HCT116 (cell line): ENCODE measurements around the gene HIBADH. TPM values are rescaled to one million over a fixed set of nuclear protein-coding genes. Genes with fewer than 3 reads are reported as not detected.
A peak's percentile ranks its signal among the peaks of the same experiment; 100 is the strongest.

Source experiments
- ATAC-seq: fragments of 200-7000 bp; cut with Tn5 transposase; 2 replicates; pipeline ENCODE4 v1.9.1; 2020; ENCODE audit warnings: mild to moderate bottlenecking, moderate library complexity
- BruUV-seq: library from RNA; stranded (reverse); fragments of 400-500 nt; replicated peaks from 2 replicates; lab custom pipeline; 2021; lab: Mats Ljungman, UMichigan
- CTCF ChIA-PET: fragments of 300-600 bp; sonication (Branson Sonifier 250); formaldehyde crosslinking; loops from one replicate; lab custom pipeline; 2021; ENCODE audit warnings: antibody characterized with exemption; lab: Charles Lee
- POLR2A ChIA-PET: fragments of 300-600, 350-600 bp; sonication (Branson Sonifier 250); formaldehyde crosslinking; loops from one replicate; lab custom pipeline; 2021; ENCODE audit warnings: antibody characterized with exemption; lab: Charles Lee
- RAD21 ChIA-PET, 2 experiments: fragments of 300-600 bp; sonication (Branson Sonifier 250); formaldehyde crosslinking; loops; one replicate each; lab custom pipeline; 2023; ENCODE audit warnings: low total read pairs in 2 of 2; ENCODE audit not compliant: uncharacterized antibody in 2 of 2, unreplicated experiment in 2 of 2, low non-redundant PET in 1 of 2; lab: Charles Lee
- DNase-seq: peaks from one replicate; pipeline ENCODE4 v3.0.0-alpha.2; 2010; ENCODE audit warnings: low read depth, low spot score
- H2AFZ ChIP-seq: fragments of 200-600 bp; shearing (Covaris generic), sonication (generic); 2 replicates; pipeline ENCODE4 v1.6.1; 2017; ENCODE audit warnings: low read depth, mixed run types, mixed read lengths, antibody characterized with exemption, low read length; ENCODE audit not compliant: poor library complexity, severe bottlenecking
- H3K27ac ChIP-seq: 2 replicates; pipeline ENCODE4 v1.5.1; 2012; ENCODE audit warnings: low read depth, low read length
- H3K27me3 ChIP-seq: fragments of 200-600 bp; sonication (generic); 2 replicates; pipeline ENCODE4 v1.6.1; 2016; ENCODE audit warnings: mixed run types, low read length, mixed read lengths; ENCODE audit not compliant: insufficient read depth
- H3K36me3 ChIP-seq, 2 experiments: fragments of 200-500 bp in 1 of 2; fragments of 200-600 bp in 1 of 2; sonication (Bioruptor generic) in 1 of 2; sonication (generic) in 1 of 2; 2 replicates each; pipeline versions ENCODE4 v1.5.1 to v1.6.1; 2014 to 2016; ENCODE audit warnings: low read length in 2 of 2, inconsistent platforms in 1 of 2, mixed read lengths in 1 of 2, mixed run types in 1 of 2; ENCODE audit not compliant: insufficient read depth in 2 of 2, control insufficient read depth in 1 of 2
- H3K4me1 ChIP-seq, 2 experiments: fragments of 200-600 bp in 1 of 2; sonication (generic) in 1 of 2; 2 replicates each; pipeline versions ENCODE4 v1.5.1 to v1.6.1; 2012 to 2017; ENCODE audit warnings: low read length in 2 of 2, inconsistent platforms in 1 of 2, mild to moderate bottlenecking in 1 of 2, mixed read lengths in 1 of 2, mixed run types in 1 of 2, moderate library complexity in 1 of 2; ENCODE audit not compliant: insufficient read depth in 2 of 2, control insufficient read depth in 1 of 2
- H3K4me2 ChIP-seq: fragments of 200-600 bp; sonication (generic); 2 replicates; pipeline ENCODE4 v1.6.1; 2017; ENCODE audit warnings: mixed run types, low read length, mixed read lengths
- H3K4me3 ChIP-seq, 2 experiments: fragments of 200-600 bp in 1 of 2; sonication (generic) in 1 of 2; replicated peaks in 1 of 2; 2 replicates each; pipeline ENCODE4 v1.5.1; 2011 to 2016; ENCODE audit warnings: low read length in 2 of 2, control low read depth in 1 of 2, low read depth in 1 of 2, mild to moderate bottlenecking in 1 of 2, mixed read lengths in 1 of 2, mixed run types in 1 of 2
- H3K79me2 ChIP-seq: fragments of 200-600 bp; sonication (generic); 2 replicates; pipeline ENCODE4 v1.6.1; 2017; ENCODE audit warnings: mild to moderate bottlenecking, mixed run types, low read length, moderate library complexity, mixed read lengths; ENCODE audit not compliant: insufficient read depth
- H3K9ac ChIP-seq: fragments of 200-600 bp; sonication (generic); 2 replicates; pipeline ENCODE4 v1.6.1; 2016; ENCODE audit warnings: low read length, mixed read lengths
- H3K9me2 ChIP-seq: fragments of 200-600 bp; sonication (generic), shearing (Covaris generic); 2 replicates; pipeline ENCODE4 v1.6.1; 2017; ENCODE audit warnings: mixed run types, mild to moderate bottlenecking, moderate library complexity; ENCODE audit not compliant: insufficient read depth
- H3K9me3 ChIP-seq, 2 experiments: fragments of 200-500 bp in 1 of 2; fragments of 200-600 bp in 1 of 2; sonication (Bioruptor generic) in 1 of 2; sonication (generic) in 1 of 2; 2 replicates each; pipeline ENCODE4 v1.6.1; 2014 to 2017; ENCODE audit warnings: low read length in 2 of 2, mixed read lengths in 2 of 2, inconsistent platforms in 1 of 2, low read depth in 1 of 2, mild to moderate bottlenecking in 1 of 2, mixed run types in 1 of 2, moderate library complexity in 1 of 2; ENCODE audit not compliant: control insufficient read depth in 1 of 2, insufficient read depth in 1 of 2
- H4K20me1 ChIP-seq: fragments of 200-600 bp; sonication (generic), shearing (Covaris generic); 2 replicates; pipeline ENCODE4 v1.6.1; 2017; ENCODE audit warnings: mixed run types, mild to moderate bottlenecking, moderate library complexity; ENCODE audit not compliant: insufficient read depth
- ATF3 ChIP-seq: IDR thresholded peaks from 2 replicates; pipeline ENCODE4 v1.6.1; 2012
- FOSL1 ChIP-seq: IDR thresholded peaks from 2 replicates; pipeline ENCODE4 v1.6.1; 2012; ENCODE audit warnings: low read depth
- POLR2A ChIP-seq: IDR thresholded peaks from 2 replicates; pipeline ENCODE4 v1.7.0; 2011; ENCODE audit warnings: borderline replicate concordance; ENCODE audit not compliant: insufficient read depth, insufficient read length; ENCODE audit errors: extremely low read depth
- RAD21 ChIP-seq: IDR thresholded peaks from 2 replicates; pipeline ENCODE4 v1.6.1; 2012; ENCODE audit warnings: low read depth, mild to moderate bottlenecking
- REST ChIP-seq: IDR thresholded peaks from 2 replicates; pipeline ENCODE4 v1.6.1; 2012; ENCODE audit warnings: low read depth
- SRF ChIP-seq: IDR thresholded peaks from 2 replicates; pipeline ENCODE4 v1.6.1; 2012; ENCODE audit warnings: low read depth
- ZBTB33 ChIP-seq: IDR thresholded peaks from 2 replicates; pipeline ENCODE4 v1.6.1; 2011; ENCODE audit warnings: mild to moderate bottlenecking, low read length, moderate library complexity; ENCODE audit not compliant: insufficient replicate concordance; ENCODE audit errors: extremely low read depth
- ZFX ChIP-seq: fragments of 450-650 bp; IDR thresholded peaks from 2 replicates; pipeline ENCODE4 v1.6.1; 2017
- ZNF274 ChIP-seq: fragments of 200-500 bp; sonication (Bioruptor generic); IDR thresholded peaks from 2 replicates; pipeline ENCODE4 v1.6.1; 2014; ENCODE audit warnings: mild to moderate bottlenecking, low read depth, low read length, inconsistent platforms
- intact Hi-C: fragments of 100-400 bp; cut with micrococcal nuclease; formaldehyde crosslinking; loops from 2 replicates; pipeline ENCODE4 v1.10.0; 2022
- total RNA-seq: library from RNA; stranded (reverse); gene quantifications from one replicate; pipeline ENCODE4 v1.2.1, GENCODE V29; 2021; ENCODE audit not compliant: unreplicated experiment
- TF ChIP-seq, protein P1 (sequence below): IDR thresholded peaks from 2 replicates; pipeline ENCODE4 v1.6.1; 2012

HIBADH gene
- total RNA-seq, 1 experiment from 2014 or later, result 32.4 TPM

GRCh38 chr7:27685893-27686292, 23.2 kb upstream of the HIBADH start:
- H3K79me2 ChIP-seq, result no peaks in the 10 kb centered on the region
- no peak overlapping the region for H3K4me3 ChIP-seq
- H3K4me1 ChIP-seq, result peaks cover 0 to 17% of the 10 kb centered on the region in 2 experiments; a peak in 2 of 4 replicates
- H3K36me3 ChIP-seq, result no peaks in the 10 kb centered on the region
- H2AFZ ChIP-seq, result no peak overlapping the region
- no peak for TF ChIP-seq SRF
- no peak for TF ChIP-seq ZNF274
- RAD21 ChIA-PET, result no interaction called here
- H3K4me2 ChIP-seq, result peak overlapping the region; percentile 35
- no peaks in the 10 kb centered on the region for H4K20me1 ChIP-seq
- DNase-seq (no peak), ATAC-seq (no peak)
- POLR2A ChIA-PET, result interaction anchor here (1.5 kb wide), 1 partner anchor 8 kb away, joined by 5 read pairs; no protein-coding TSS in a partner anchor
- intact Hi-C loops, result loop anchor here (5.0 kb wide), 2 partner anchors 56 to 86 kb away; partner anchors contain the start of gene TAX1BP1
- no TSS peak for BruUV-seq
- CTCF ChIA-PET, result no interaction called here
- no peaks in the 10 kb centered on the region for H3K9me2 ChIP-seq
- H3K27ac ChIP-seq, result no peak overlapping the region
- no peak overlapping the region for H3K9ac ChIP-seq
- H3K9me3 ChIP-seq, result no peaks in the 10 kb centered on the region
- no peaks in the 10 kb centered on the region for H3K27me3 ChIP-seq

GRCh38 chr7:27685209-27685608, 22.5 kb upstream of the HIBADH start:
- no peak for TF ChIP-seq REST
- no peak for TF ChIP-seq FOSL1
- TF ChIP-seq ZFX, result no peak
- no peak for TF ChIP-seq POLR2A
- no peak for TF ChIP-seq ZBTB33
- TF ChIP-seq ATF3, result no peak
- TF ChIP-seq, protein P1, sequence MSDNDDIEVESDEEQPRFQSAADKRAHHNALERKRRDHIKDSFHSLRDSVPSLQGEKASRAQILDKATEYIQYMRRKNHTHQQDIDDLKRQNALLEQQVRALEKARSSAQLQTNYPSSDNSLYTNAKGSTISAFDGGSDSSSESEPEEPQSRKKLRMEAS, result no peak
- no peak for TF ChIP-seq RAD21
- DNase-seq, result no peak
- intact Hi-C loops, result loop anchor here (5.0 kb wide), 2 partner anchors 57 to 87 kb away; partner anchors contain the start of gene TAX1BP1
- no peaks in the 10 kb centered on the region for H3K27me3 ChIP-seq
- H3K9me3 ChIP-seq, result no peaks in the 10 kb centered on the region
- ChIA-PET RAD21 (no interaction called here), CTCF (no interaction called here), POLR2A (no interaction called here)
- no peaks in the 10 kb centered on the region for H3K36me3 ChIP-seq
- H2AFZ ChIP-seq, result no peak overlapping the region
- BruUV-seq, result no TSS peak
- H3K9me2 ChIP-seq, result no peaks in the 10 kb centered on the region
- H4K20me1 ChIP-seq, result no peaks in the 10 kb centered on the region
- H3K9ac ChIP-seq, result no peak overlapping the region
- no peak overlapping the region for H3K27ac ChIP-seq
- no peak overlapping the region for H3K4me3 ChIP-seq
- H3K4me2 ChIP-seq, result peak overlapping the region; percentile 35
- no peak for ATAC-seq
- H3K79me2 ChIP-seq, result no peaks in the 10 kb centered on the region
- H3K4me1 ChIP-seq, result peaks cover 0 to 18% of the 10 kb centered on the region in 2 experiments; a peak in 2 of 4 replicates
